ENCODE data around the gene GSTA5. TPM values are rescaled to one million over a fixed set of nuclear protein-coding genes. Genes with fewer than 3 reads are reported as not detected.
"Not testable (repeated sequence)": the region's sequence is repeated elsewhere in the genome, so short reads cannot be mapped to it uniquely, and the experiment has no call there.

The GSTA5 gene
- total and polyA plus RNA-seq, 4 donors = not detected

- H3K36me3 ChIP-seq (ENCODE audit: control insufficient read depth in 4 of 4, insufficient read depth in 3 of 4, low read depth in 1 of 4, low read length in 3 of 4) = no peaks in the 10 kb centered on the region
- H3K4me1 ChIP-seq (ENCODE audit: control insufficient read depth in 4 of 4, insufficient read depth in 4 of 4, low read length in 3 of 4) = no peaks in the 10 kb centered on the region
- H3K9me3 ChIP-seq (ENCODE audit: control insufficient read depth in 4 of 4, low read length in 3 of 4) = no peaks in the 10 kb centered on the region
- no peak overlapping the region for H3K4me3 ChIP-seq (ENCODE audit: low read depth in 1 of 3, low read length in 3 of 3)
- TF ChIP-seq HNF4G (IDR thresholded peaks at IDR 0.05) = no peak
- no peak for TF ChIP-seq FOXA2 (IDR thresholded peaks at IDR 0.05)
- no peak for TF ChIP-seq YY1 (IDR thresholded peaks at IDR 0.05)
- no peak for TF ChIP-seq HNF4A (conservative IDR thresholded peaks at IDR 0.05)
- no peak for TF ChIP-seq NR2F2 (IDR thresholded peaks at IDR 0.05)
- no peak for TF ChIP-seq GABPA (IDR thresholded peaks at IDR 0.05 in 1 of 2, conservative IDR thresholded peaks at IDR 0.05 in 1 of 2)
- no peak for TF ChIP-seq REST (IDR thresholded peaks at IDR 0.05)
- no peak for TF ChIP-seq RAD21 (IDR thresholded peaks at IDR 0.05)
- 98% methylated on average over 1 of the region's 1 CpG for WGBS
- no peak for DNase-seq (ENCODE audit: low spot score)
- no peak overlapping the region for H3K27ac ChIP-seq (ENCODE audit: low read depth in 1 of 2, low read length in 2 of 2)
- H3K9ac ChIP-seq (ENCODE audit: low read depth in 1 of 2, low read length in 2 of 2) = no peak overlapping the region
- no peaks in the 10 kb centered on the region for H3K27me3 ChIP-seq (ENCODE audit: control insufficient read depth in 4 of 4, insufficient read depth in 4 of 4, low read length in 3 of 4)
These were observed 27.6 kb upstream of the GSTA5 start for GRCh38 chr6:52868240-52868639.

- not testable (repeated sequence) for H3K9ac ChIP-seq (ENCODE audit: low read depth in 1 of 2, low read length in 2 of 2); H3K36me3 ChIP-seq (ENCODE audit: control insufficient read depth in 4 of 4, insufficient read depth in 3 of 4, low read depth in 1 of 4, low read length in 3 of 4); H3K9me3 ChIP-seq (ENCODE audit: control insufficient read depth in 4 of 4, low read length in 3 of 4); H3K27me3 ChIP-seq (ENCODE audit: control insufficient read depth in 4 of 4, insufficient read depth in 4 of 4, low read length in 3 of 4); H3K4me1 ChIP-seq (ENCODE audit: control insufficient read depth in 4 of 4, insufficient read depth in 4 of 4, low read length in 3 of 4); DNase-seq (ENCODE audit: low spot score); H3K4me3 ChIP-seq (ENCODE audit: low read depth in 1 of 3, low read length in 3 of 3); H3K27ac ChIP-seq (ENCODE audit: low read depth in 1 of 2, low read length in 2 of 2)
- WGBS = 91% methylated on average over 7 of the region's 7 CpGs
These were observed 20.5 kb upstream of the GSTA5 start for GRCh38 chr6:52861151-52861550.

- 65% methylated on average over 4 of the region's 4 CpGs for WGBS
- no peak for DNase-seq (ENCODE audit: low spot score)
- H3K27me3 ChIP-seq (ENCODE audit: control insufficient read depth in 4 of 4, insufficient read depth in 4 of 4, low read length in 3 of 4) = no peaks in the 10 kb centered on the region
- no peak overlapping the region for H3K4me3 ChIP-seq (ENCODE audit: low read depth in 1 of 3, low read length in 3 of 3)
- no peak overlapping the region for H3K27ac ChIP-seq (ENCODE audit: low read depth in 1 of 2, low read length in 2 of 2)
- H3K9ac ChIP-seq (ENCODE audit: low read depth in 1 of 2, low read length in 2 of 2) = no peak overlapping the region
- no peaks in the 10 kb centered on the region for H3K36me3 ChIP-seq (ENCODE audit: control insufficient read depth in 4 of 4, insufficient read depth in 3 of 4, low read depth in 1 of 4, low read length in 3 of 4)
- TF ChIP-seq JUND (IDR thresholded peaks at IDR 0.05) = no peak
- TF ChIP-seq HNF4A (conservative IDR thresholded peaks at IDR 0.05) = peak; percentile 77 to 89
- TF ChIP-seq RXRA (IDR thresholded peaks at IDR 0.05) = peak in 1 of 2 donors; percentile 42
- no peaks in the 10 kb centered on the region for H3K9me3 ChIP-seq (ENCODE audit: control insufficient read depth in 4 of 4, low read length in 3 of 4)
- no peaks in the 10 kb centered on the region for H3K4me1 ChIP-seq (ENCODE audit: control insufficient read depth in 4 of 4, insufficient read depth in 4 of 4, low read length in 3 of 4)
These were observed 17.8 kb upstream of the GSTA5 start for GRCh38 chr6:52858416-52858815.

- 26% methylated on average over 3 of the region's 3 CpGs for WGBS
- H3K4me1 ChIP-seq (ENCODE audit: control insufficient read depth in 4 of 4, insufficient read depth in 4 of 4, low read length in 3 of 4) = not testable (repeated sequence)
These were observed 15.5 kb upstream of the GSTA5 start for GRCh38 chr6:52856137-52856536.

More at GRCh38 chr6:52856137-52856536, 15.5 kb upstream of the GSTA5 start:
- not testable (repeated sequence) for H3K27me3 ChIP-seq (ENCODE audit: control insufficient read depth in 4 of 4, insufficient read depth in 4 of 4, low read length in 3 of 4); H3K27ac ChIP-seq (ENCODE audit: low read depth in 1 of 2, low read length in 2 of 2); H3K9ac ChIP-seq (ENCODE audit: low read depth in 1 of 2, low read length in 2 of 2); DNase-seq (ENCODE audit: low spot score); H3K9me3 ChIP-seq (ENCODE audit: control insufficient read depth in 4 of 4, low read length in 3 of 4); H3K36me3 ChIP-seq (ENCODE audit: control insufficient read depth in 4 of 4, insufficient read depth in 3 of 4, low read depth in 1 of 4, low read length in 3 of 4); H3K4me3 ChIP-seq (ENCODE audit: low read depth in 1 of 3, low read length in 3 of 3)
